GM12891 (cell line): Measurements from ENCODE around the gene SSU72.

Experiments used
- DNase-seq: peaks from one replicate; pipeline ENCODE4 v3.0.0; 2011; ENCODE audit warnings: low spot score; ENCODE audit not compliant: insufficient read length
- FAIRE-seq: peaks from 2 replicates; lab custom pipeline; 2011; peaks lifted over from hg19 to GRCh38; lab: Jason Lieb, UNC
- PAX5 ChIP-seq: IDR thresholded peaks from 2 replicates; pipeline ENCODE4 v1.6.1; 2011; ENCODE audit warnings: low read length, moderate library complexity, mild to moderate bottlenecking; ENCODE audit not compliant: insufficient read depth, severe bottlenecking
- POLR2A ChIP-seq: IDR thresholded peaks from 2 replicates; pipeline ENCODE4 v1.6.1; 2011; ENCODE audit warnings: low read depth, low read length, control low read depth
- POLR2AphosphoS5 ChIP-seq: IDR thresholded peaks from 2 replicates; pipeline ENCODE4 v1.6.1; 2011; ENCODE audit warnings: low read depth, low read length, control low read depth
- POU2F2 ChIP-seq: IDR thresholded peaks from 2 replicates; pipeline ENCODE4 v1.6.1; 2011; ENCODE audit warnings: low read depth, mild to moderate bottlenecking, control low read depth, low read length, moderate library complexity
- SPI1 ChIP-seq: IDR thresholded peaks from 2 replicates; pipeline ENCODE4 v1.6.1; 2011; ENCODE audit warnings: low read depth, low read length, control low read depth
- TAF1 ChIP-seq: IDR thresholded peaks from 2 replicates; pipeline ENCODE4 v1.6.1; 2011; ENCODE audit warnings: low read depth, low read length, control low read depth

Gene SSU72

DNA sequence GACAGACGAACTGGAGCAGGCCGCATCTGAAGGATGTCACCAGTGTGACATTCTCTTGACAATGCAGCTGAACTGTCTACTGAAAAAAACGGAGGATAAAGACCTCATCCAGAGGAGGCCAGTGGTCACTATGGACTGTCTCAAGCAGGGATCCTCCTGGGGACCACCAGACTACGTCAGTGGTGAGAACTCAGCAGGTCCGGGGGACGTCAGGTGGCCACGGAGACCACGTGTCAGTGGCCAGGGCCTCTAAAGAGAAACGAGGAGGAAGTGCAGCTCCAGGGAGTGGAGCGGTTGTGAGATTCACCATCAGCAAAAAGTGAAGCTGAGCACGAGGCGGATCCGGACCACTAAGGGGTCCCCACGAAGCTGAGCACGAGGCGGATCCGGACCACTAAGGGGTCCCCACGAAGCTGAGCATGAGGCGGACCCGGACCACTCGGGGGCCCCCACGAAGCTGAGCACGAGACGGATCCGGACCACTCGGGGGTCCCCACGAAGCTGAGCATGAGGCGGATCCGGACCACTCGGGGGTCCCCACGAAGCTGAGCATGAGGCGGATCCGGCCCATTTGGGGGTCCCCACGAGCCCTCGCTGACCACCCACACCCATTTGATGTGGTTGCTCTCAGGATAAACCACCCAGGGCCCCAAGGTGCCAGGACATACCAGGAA is 20.7 kb downstream of the SSU72 start:
- no peak for TF ChIP-seq PAX5
- no peak for TF ChIP-seq POLR2AphosphoS5
- no peak for TF ChIP-seq SPI1
- FAIRE-seq (no peak), DNase-seq (no peak)

DNA sequence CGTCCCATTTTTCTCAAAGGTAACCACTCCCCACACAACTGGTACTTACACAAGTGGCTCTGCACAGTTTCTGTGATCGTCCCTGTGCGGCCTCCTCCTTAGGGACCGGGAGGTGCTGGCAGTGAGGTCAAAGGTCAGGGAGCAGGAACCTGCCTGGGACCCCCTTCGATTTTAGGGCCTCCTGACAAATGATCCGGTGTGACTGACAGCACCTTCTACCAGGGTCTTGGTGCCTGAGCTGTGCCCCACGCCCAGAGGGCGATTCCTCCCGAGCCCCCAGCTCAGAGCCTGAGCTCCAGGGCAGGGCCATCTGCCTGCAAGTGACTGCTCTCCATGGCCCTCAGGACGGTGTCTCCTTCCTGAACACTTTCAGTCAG is 22.4 kb downstream of the SSU72 start:
- no peak for FAIRE-seq
- TF ChIP-seq PAX5: no peak
- TF ChIP-seq SPI1: no peak
- TF ChIP-seq POU2F2: no peak
- no peak for TF ChIP-seq TAF1
- no peak for TF ChIP-seq POLR2A
- TF ChIP-seq POLR2AphosphoS5: no peak
- DNase-seq: no peak

DNA sequence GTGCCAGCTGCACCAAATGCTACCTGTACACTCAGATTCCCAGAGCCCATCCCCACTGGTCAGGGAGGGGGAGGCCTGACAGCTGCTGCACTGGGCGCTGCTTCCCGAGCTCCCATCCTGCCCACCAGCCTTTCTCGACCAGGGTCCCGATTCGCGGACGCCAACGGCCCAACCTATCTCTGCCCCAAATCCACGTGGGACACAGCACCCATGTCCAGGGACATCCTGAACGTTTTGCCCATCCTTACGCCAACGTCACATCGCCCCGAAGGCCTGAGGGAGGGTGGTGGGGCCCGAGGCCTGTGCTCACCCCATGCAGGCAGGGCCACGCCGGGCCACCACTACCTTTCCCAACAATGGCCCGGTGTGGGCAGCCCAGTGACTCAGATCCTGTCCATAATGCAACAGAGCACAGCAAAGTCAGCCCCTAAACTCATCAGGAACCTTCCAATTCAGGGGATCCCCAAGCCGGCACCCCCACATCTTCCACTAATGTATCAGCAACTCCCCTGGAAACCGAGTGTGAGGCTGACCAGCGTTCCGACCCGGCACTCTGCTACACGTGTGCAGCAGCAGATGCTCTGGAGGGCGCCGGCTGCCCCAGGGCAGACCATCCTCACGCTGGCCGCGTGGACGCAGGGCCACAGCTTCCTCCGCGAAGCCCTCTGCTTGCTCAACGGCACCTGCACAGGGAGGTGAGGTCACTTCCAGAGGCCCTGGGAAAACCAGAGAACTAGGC is 23.0 kb downstream of the SSU72 start:
- TF ChIP-seq TAF1 (no peak), SPI1 (no peak), POLR2A (no peak), POU2F2 (no peak), POLR2AphosphoS5 (no peak), PAX5 (no peak)
- FAIRE-seq: no peak
- no peak for DNase-seq

DNA sequence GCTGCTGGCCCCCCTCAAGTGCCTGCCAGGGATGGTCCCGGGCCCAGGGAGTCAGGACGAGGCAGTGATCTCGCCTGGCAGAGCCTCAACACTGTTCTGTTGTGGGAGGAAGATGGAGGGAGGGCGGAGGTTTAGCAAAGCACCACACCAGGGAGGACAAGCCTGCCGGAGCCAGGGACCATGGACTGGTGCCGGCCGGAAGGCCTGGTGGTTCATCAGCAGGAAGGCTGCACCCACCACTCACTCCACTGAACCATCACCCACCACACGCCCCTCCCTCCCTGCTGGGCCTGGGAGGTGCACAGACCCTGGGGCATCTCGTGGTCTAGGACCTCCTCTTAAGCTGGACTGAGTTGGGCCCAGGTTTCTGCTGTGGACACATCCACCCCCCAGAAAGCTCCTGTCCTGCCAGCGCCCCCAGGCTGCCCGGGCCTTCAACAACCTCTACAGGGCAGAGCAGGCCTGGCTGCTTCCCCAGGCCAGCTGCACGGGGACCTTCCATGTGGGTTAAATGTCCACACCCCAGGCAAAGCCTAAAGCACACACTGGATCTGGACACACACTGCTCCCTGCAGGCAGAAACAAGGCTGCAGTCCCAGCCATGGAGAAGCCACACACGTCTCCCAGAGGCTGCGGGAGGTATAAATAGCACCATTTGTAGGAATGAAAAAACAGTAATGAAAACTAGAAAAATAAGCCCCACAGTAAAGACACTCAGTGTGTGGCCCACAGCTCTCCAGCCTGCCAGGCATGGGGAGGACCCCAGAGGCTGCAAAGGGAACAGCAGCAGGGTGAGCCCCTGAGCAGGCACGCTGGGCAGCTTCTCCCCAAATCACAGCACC is 23.9 kb downstream of the SSU72 start:
- no peak for FAIRE-seq
- no peak for DNase-seq
- no peak for TF ChIP-seq SPI1
- TF ChIP-seq POU2F2: no peak
- no peak for TF ChIP-seq TAF1
- TF ChIP-seq POLR2AphosphoS5: no peak
- no peak for TF ChIP-seq POLR2A
- TF ChIP-seq PAX5: no peak

DNA sequence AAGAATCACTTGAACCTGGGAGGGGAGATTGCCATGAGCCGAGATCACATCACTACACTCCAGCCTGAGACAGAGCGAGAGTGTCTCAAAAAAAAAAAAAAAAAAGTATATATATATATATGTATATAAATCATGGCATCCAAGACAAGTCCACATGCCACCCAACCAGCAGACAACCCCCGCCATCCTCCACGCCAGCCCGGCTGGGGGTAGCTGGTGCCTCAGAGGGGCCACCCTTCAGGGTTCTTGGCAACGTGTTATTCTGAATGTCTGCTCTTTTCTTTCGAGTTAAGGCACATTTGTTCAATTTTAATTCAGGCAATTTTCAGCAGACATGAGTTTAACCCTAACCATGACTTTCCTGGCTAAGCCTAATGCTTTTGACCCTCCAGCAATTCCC is 24.6 kb downstream of the SSU72 start:
- no peak for FAIRE-seq
- TF ChIP-seq SPI1 (no peak), POLR2AphosphoS5 (no peak), POU2F2 (no peak), POLR2A (no peak), PAX5 (no peak), TAF1 (no peak)
- DNase-seq: no peak

DNA sequence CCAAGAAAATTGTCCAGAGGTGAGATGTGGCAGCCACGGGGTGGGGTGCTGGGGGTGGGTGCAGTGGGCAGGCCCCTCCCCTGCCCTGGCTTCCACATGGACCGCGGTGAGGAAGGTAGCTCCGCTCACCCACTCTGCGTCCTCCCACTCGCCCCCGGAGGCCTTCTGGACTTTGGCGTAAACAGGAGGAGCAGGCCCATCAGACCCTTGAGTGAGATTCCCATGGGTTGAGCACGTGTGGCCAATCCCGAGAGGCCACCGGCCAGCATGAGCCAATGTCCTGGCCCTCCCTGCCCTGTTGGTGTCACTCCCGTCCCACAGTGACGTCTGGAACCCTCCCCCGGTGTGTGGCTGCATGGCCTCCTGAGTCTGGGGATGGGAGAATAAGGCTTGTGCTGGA is 26.1 kb downstream of the SSU72 start:
- no peak for TF ChIP-seq POLR2A
- no peak for TF ChIP-seq PAX5
- TF ChIP-seq TAF1: no peak
- TF ChIP-seq POLR2AphosphoS5: no peak
- no peak for TF ChIP-seq POU2F2
- TF ChIP-seq SPI1: no peak
- FAIRE-seq (no peak), DNase-seq (no peak)

DNA sequence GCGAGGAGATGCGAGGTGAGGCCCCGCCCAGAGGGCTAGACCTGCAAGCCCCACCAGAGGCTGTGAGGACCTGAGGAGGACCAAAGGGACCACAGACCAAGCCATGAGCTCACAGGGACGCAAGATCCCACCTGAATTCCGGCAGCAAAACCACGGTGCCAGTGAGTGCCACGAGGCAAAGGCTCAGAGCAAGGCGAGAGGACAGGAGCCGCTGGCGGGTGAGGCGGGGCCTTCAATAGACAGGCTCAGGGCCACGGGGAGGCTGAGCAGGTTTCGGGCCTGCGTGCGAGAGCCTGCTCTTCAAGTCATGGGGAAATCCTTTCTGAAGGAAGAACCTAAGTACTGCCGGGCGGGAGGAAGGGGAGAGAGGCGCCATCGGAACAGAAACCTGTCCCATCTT is 27.2 kb downstream of the SSU72 start:
- FAIRE-seq: no peak
- TF ChIP-seq TAF1 (no peak), SPI1 (no peak), POLR2A (no peak), POU2F2 (no peak), POLR2AphosphoS5 (no peak), PAX5 (no peak)
- no peak for DNase-seq

DNA sequence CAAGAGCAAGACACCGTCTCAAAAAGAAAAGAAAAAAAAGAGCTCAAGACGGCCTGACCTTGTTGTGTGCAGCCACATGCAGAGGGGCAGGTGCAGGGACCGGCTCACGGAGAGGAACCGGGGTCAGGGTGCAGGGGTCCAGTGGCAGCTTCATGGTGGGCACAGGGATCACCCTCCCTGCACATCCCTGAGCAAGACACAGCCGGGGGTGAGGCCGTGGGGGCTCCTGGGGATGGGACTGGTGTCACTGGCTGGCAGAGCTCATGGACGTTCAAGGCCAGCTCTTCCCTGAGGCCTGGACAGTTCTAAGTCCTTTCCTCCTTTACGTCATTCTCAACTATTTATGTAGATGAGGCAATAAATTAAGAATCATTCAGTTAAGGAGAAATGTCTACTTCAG is 27.7 kb downstream of the SSU72 start:
- FAIRE-seq (no peak), DNase-seq (no peak)
- TF ChIP-seq POLR2AphosphoS5: no peak
- no peak for TF ChIP-seq POU2F2
- TF ChIP-seq TAF1: no peak
- no peak for TF ChIP-seq POLR2A
- TF ChIP-seq SPI1: no peak
- TF ChIP-seq PAX5: no peak

DNA sequence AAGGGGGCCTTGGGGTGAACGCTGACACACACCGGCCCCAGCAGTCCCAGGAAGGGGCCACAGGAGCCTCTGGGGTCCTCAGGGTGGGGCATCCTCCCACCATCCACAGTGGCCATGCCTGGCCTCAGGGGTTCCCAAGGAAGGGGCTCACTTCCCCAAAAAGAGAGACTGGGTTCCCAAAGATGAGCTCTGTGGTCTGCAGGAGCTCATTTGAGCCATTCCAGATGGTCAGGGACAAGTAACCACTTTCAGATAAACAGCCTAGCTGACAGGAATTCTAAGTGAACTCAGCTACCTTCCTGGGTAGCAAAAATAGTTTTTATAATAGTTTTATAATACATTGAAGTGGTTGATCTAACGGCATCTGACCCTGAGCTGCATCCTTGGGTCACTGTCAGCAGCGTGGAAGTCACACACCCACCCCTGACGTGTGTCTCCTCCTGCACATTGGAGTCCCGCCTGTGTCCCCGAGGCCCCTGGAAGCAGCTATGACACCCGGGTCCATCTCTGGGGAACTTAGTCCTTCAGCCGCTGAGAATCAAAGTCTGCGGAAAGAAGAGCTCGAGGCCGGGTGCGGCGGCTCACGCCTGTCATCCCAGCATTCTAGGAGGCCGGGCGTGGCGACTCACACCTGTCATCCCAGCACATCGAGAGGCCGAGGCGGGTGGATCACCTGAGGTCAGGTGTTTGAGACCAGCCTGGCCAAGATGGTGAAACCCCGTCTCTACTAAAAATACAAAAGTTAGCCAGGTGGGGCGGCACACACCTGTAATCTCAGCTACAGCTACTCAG is 28.5 kb downstream of the SSU72 start:
- TF ChIP-seq SPI1 (no peak), POLR2A (no peak), POLR2AphosphoS5 (no peak), POU2F2 (no peak), TAF1 (no peak), PAX5 (no peak)
- DNase-seq: no peak
- no peak for FAIRE-seq
